Fibroblast of lung (primary cell): ENCODE results near the gene WDFY2. TPM values are rescaled to one million over a fixed set of nuclear protein-coding genes. Genes with fewer than 3 reads are reported as not detected.
"Not testable (repeated sequence)": the region's sequence is repeated elsewhere in the genome, so short reads cannot be mapped to it uniquely, and the experiment has no call there.

Experiments
- DNase-seq, 2 donors: peaks; one replicate each; pipeline versions ENCODE4 v3.0.0 to v3.0.0-alpha.2; 2010; ENCODE audit warnings: low read depth in 2 of 2
- H2AFZ ChIP-seq: 2 replicates; pipeline ENCODE4 v1.5.1; 2012; ENCODE audit warnings: low read length, control low read depth, inconsistent platforms
- H3K27ac ChIP-seq: 2 replicates; pipeline ENCODE4 v1.5.1; 2011; ENCODE audit warnings: low read length, control low read depth; ENCODE audit not compliant: insufficient read depth
- H3K27me3 ChIP-seq: 2 replicates; pipeline ENCODE4 v1.5.1; 2011; ENCODE audit warnings: mild to moderate bottlenecking, low read length; ENCODE audit not compliant: control insufficient read depth, insufficient read depth
- H3K36me3 ChIP-seq: 2 replicates; pipeline ENCODE4 v1.5.1; 2011; ENCODE audit warnings: low read length; ENCODE audit not compliant: control insufficient read depth, insufficient read depth
- H3K4me1 ChIP-seq: 2 replicates; pipeline ENCODE4 v1.5.1; 2011; ENCODE audit warnings: low read length; ENCODE audit not compliant: control insufficient read depth, insufficient read depth; ENCODE audit errors: extremely low read depth
- H3K4me2 ChIP-seq: 2 replicates; pipeline ENCODE4 v1.5.1; 2011; ENCODE audit warnings: low read length, control low read depth; ENCODE audit not compliant: insufficient read depth; ENCODE audit errors: extremely low read depth
- H3K4me3 ChIP-seq, 4 experiments: fragments of 200-600 bp in 1 of 4; sonication (generic) in 1 of 4; replicated peaks in 1 of 4; 2 replicates each; pipeline ENCODE4 v1.5.1; 2011 to 2016; ENCODE audit warnings: low read length in 4 of 4, low read depth in 3 of 4, mild to moderate bottlenecking in 3 of 4, control low read depth in 2 of 4, inconsistent platforms in 1 of 4, mixed read lengths in 1 of 4; ENCODE audit not compliant: insufficient read depth in 1 of 4; ENCODE audit errors: control extremely low read depth in 1 of 4
- H3K79me2 ChIP-seq: 2 replicates; pipeline ENCODE4 v1.5.1; 2012; ENCODE audit warnings: mild to moderate bottlenecking, low read length, inconsistent platforms; ENCODE audit not compliant: control insufficient read depth, insufficient read depth
- H3K9ac ChIP-seq: 2 replicates; pipeline ENCODE4 v1.5.1; 2011; ENCODE audit warnings: mild to moderate bottlenecking, low read length, control low read depth; ENCODE audit not compliant: insufficient read depth
- H3K9me3 ChIP-seq: 2 replicates; pipeline ENCODE4 v1.5.1; 2012; ENCODE audit warnings: low read depth, low read length; ENCODE audit not compliant: control insufficient read depth, insufficient read depth
- H4K20me1 ChIP-seq: 2 replicates; pipeline ENCODE4 v1.5.1; 2011; ENCODE audit warnings: low read length; ENCODE audit not compliant: control insufficient read depth, insufficient read depth; ENCODE audit errors: extremely low read depth
- CTCF ChIP-seq, 2 donors: IDR thresholded peaks in 1 of 2; conservative IDR thresholded peaks in 1 of 2; 1 replicate in 1 of 2; 2 replicates in 1 of 2; pipeline ENCODE4 v1.5.1; 2011 to 2012; ENCODE audit warnings: low read length in 2 of 2, control low read depth in 1 of 2, inconsistent platforms in 1 of 2, low read depth in 1 of 2, mild to moderate bottlenecking in 1 of 2
- EZH2 ChIP-seq: IDR thresholded peaks from 2 replicates; pipeline ENCODE4 v1.5.1; 2012; ENCODE audit warnings: low read length, control low read depth, mild to moderate bottlenecking; ENCODE audit errors: missing control alignments
- polyA plus RNA-seq, 2 donors: library from polyadenylated mRNA; depleted of rRNA in 1 of 2; stranded (reverse) in 1 of 2; unstranded in 1 of 2; fragments of >200 nt; gene quantifications; 2 replicates each; pipeline ENCODE4 v1.2.1, GENCODE V29; 2011 to 2012; ENCODE audit warnings: missing spikeins in 1 of 2
- total RNA-seq: library from RNA; depleted of rRNA; stranded (reverse); fragments of >200 nt; gene quantifications from 2 replicates; pipeline ENCODE4 v1.2.1, GENCODE V29; 2014

The WDFY2 gene
- total and polyA plus RNA-seq, 2 donors (not counting 1 experiment from before 2014, with no cell fraction given): 4.9 to 9.2 TPM

DNA sequence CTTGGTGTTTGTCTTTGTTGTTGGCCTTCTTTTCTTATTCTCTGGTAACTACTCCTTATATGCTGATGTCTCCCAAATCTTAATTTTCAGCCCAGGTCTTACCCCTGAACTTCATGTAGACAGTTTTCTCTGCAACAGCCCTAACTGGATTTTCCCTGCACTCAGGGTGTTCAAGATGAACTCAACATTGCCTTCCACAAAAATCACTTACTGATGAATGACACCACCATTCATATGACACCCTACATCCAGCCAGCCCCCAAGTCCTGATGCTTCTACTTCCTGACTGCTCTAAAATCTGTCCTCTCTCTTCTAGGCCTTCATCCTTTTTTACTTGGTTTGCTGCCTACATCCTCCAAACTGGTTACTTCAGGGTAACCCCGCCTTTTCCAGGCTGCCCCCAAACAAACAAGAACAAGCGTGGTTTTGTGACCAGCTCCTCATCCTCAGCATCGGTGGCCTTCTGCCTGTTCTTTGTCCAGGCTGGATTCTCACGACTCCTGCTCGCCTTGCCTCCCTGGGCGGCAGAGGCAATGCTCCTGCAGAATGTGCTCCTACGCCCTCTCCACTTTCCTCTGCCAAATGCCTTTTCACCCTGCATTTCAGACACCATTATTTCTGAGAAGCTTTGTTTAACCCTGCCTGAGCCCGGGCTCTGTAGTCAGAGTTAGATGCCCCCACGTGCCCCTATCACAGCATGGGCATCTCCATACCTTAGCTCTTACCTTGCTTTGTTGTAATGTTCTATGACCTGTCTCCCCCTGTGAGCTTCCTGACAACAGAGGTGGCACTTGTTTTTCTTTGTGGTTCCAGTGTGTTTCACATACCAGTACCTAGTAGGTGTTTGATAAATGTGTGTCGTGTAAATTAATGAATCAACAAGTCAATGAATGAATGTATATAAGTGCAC is 61.8 kb downstream of the WDFY2 start:
- peak overlapping the region; percentile 91 for H3K27ac ChIP-seq
- H2AFZ ChIP-seq: no peak overlapping the region
- no peak overlapping the region for H3K4me2 ChIP-seq
- H3K9ac ChIP-seq: no peak overlapping the region
- H3K79me2 ChIP-seq: peaks cover 35% of the 10 kb centered on the region
- DNase-seq: no peak
- no peak for TF ChIP-seq EZH2
- no peak for TF ChIP-seq CTCF (conservative IDR thresholded peaks at IDR 0.05 in 1 of 2, IDR thresholded peaks at IDR 0.05 in 1 of 2; ENCODE audit: low read depth in 1 of 2, low read length in 2 of 2)
- H4K20me1 ChIP-seq: no peaks in the 10 kb centered on the region
- no peaks in the 10 kb centered on the region for H3K27me3 ChIP-seq
- H3K4me1 ChIP-seq: peaks cover 20% of the 10 kb centered on the region
- no peaks in the 10 kb centered on the region for H3K36me3 ChIP-seq
- H3K4me3 ChIP-seq: no peak overlapping the region
- no peaks in the 10 kb centered on the region for H3K9me3 ChIP-seq

GRCh38 chr13:51647067-51647466 is 62.8 kb downstream of the WDFY2 start:
- Histone ChIP-seq H2AFZ (no peak overlapping the region), H3K27ac (no peak overlapping the region), H3K4me2 (no peak overlapping the region), H3K36me3 (no peaks in the 10 kb centered on the region), H3K9me3 (no peaks in the 10 kb centered on the region), H3K27me3 (no peaks in the 10 kb centered on the region), H4K20me1 (no peaks in the 10 kb centered on the region), H3K4me3 (no peak overlapping the region), H3K9ac (no peak overlapping the region), H3K79me2 (peaks cover 32% of the 10 kb centered on the region), H3K4me1 (peaks cover 20% of the 10 kb centered on the region)
- no peak for DNase-seq
- TF ChIP-seq EZH2 (no peak), CTCF (conservative IDR thresholded peaks at IDR 0.05 in 1 of 2, IDR thresholded peaks at IDR 0.05 in 1 of 2; ENCODE audit: low read depth in 1 of 2, low read length in 2 of 2) (no peak)

DNA sequence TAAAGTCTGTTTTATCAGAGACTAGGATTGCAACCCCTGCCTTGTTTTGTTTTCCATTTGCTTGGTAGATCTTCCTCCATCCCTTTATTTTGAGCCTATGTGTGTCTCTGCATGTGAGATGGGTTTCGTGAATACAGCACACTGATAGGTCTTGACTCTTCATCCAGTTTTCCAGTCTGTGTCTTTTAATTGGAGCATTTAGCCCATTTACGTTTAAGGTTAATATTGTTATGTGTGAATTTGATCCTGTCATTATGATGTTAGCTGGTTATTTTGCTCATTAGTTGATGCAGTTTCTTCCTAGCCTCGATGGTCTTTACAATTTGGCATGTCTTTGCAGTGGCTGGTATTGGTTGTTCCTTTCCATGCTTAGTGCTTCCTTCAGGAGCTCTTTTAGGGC is 67.9 kb downstream of the WDFY2 start:
- peaks cover 26% of the 10 kb centered on the region for H3K79me2 ChIP-seq
- not testable (repeated sequence) for H3K27me3 ChIP-seq, H3K4me3 ChIP-seq, DNase-seq, H3K4me2 ChIP-seq, H3K27ac ChIP-seq, H3K9ac ChIP-seq, H3K4me1 ChIP-seq, H2AFZ ChIP-seq, H4K20me1 ChIP-seq, H3K9me3 ChIP-seq, H3K36me3 ChIP-seq
